Nephron (organoid): ENCODE data around the gene ANGPTL4.

ENCODE experiments used
- H3K27ac Mint-ChIP-seq, 3 experiments: 2 replicates each; pipeline ENCODE4 v1.8.0; 2020; ENCODE audit warnings: mixed read lengths in 3 of 3, mild to moderate bottlenecking in 2 of 3, moderate library complexity in 1 of 3
- H3K27me3 Mint-ChIP-seq: 2 replicates; pipeline ENCODE4 v1.8.0; 2021; ENCODE audit warnings: low read depth, mild to moderate bottlenecking, moderate library complexity, mixed read lengths
- H3K36me3 Mint-ChIP-seq: 2 replicates; pipeline ENCODE4 v1.8.0; 2020; ENCODE audit warnings: low read depth, mixed read lengths
- H3K4me1 Mint-ChIP-seq: 2 replicates; pipeline ENCODE4 v1.8.0; 2020; ENCODE audit warnings: mixed read lengths
- H3K4me3 Mint-ChIP-seq, 3 experiments: 2 replicates each; pipeline ENCODE4 v1.8.0; 2020; ENCODE audit warnings: mild to moderate bottlenecking in 3 of 3, mixed read lengths in 3 of 3, moderate library complexity in 2 of 3
- H3K9me3 Mint-ChIP-seq: 2 replicates; pipeline ENCODE4 v1.8.0; 2020; ENCODE audit warnings: mixed read lengths
- TF ChIP-seq, protein P1 (sequence below), 3 experiments: fragments of 200-600 bp; sonication (generic); IDR thresholded peaks; one replicate each; pipeline ENCODE4 v1.5.0; 2021; ENCODE audit warnings: antibody characterized with exemption in 3 of 3; ENCODE audit not compliant: unreplicated experiment in 3 of 3

Gene ANGPTL4

DNA sequence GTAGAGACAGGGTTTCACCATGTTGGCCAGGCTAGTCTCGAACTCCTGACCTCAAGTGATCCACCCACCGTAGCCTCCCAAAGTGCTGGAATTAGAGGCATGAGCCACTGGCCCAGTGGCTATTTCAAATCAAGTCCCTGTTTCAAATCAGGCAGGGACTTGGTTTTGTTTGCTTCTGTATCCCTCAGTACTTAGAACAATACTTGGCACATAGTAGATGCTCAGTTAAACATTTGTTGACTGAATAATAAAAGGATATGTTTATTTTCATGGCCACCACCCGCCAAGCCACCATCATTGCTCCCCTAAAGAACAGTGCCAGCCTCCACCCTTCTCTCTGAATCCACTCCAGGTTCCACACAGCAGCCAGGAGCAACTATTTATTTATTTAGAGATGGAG lies 38.5 kb upstream of the ANGPTL4 start:
- Mint-ChIP-seq H3K36me3 (peaks cover 6% of the 10 kb centered on the region), H3K9me3 (no peaks in the 10 kb centered on the region), H3K27ac (no peak overlapping the region), H3K4me3 (peak overlapping the region in 1 of 3 experiments; percentile 50), H3K4me1 (peaks cover 13% of the 10 kb centered on the region), H3K27me3 (peaks cover 38% of the 10 kb centered on the region)
- TF ChIP-seq, protein P1, sequence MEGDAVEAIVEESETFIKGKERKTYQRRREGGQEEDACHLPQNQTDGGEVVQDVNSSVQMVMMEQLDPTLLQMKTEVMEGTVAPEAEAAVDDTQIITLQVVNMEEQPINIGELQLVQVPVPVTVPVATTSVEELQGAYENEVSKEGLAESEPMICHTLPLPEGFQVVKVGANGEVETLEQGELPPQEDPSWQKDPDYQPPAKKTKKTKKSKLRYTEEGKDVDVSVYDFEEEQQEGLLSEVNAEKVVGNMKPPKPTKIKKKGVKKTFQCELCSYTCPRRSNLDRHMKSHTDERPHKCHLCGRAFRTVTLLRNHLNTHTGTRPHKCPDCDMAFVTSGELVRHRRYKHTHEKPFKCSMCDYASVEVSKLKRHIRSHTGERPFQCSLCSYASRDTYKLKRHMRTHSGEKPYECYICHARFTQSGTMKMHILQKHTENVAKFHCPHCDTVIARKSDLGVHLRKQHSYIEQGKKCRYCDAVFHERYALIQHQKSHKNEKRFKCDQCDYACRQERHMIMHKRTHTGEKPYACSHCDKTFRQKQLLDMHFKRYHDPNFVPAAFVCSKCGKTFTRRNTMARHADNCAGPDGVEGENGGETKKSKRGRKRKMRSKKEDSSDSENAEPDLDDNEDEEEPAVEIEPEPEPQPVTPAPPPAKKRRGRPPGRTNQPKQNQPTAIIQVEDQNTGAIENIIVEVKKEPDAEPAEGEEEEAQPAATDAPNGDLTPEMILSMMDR (IDR thresholded peaks at IDR 0.05; ENCODE audit: unreplicated experiment in 3 of 3) = no peak

DNA sequence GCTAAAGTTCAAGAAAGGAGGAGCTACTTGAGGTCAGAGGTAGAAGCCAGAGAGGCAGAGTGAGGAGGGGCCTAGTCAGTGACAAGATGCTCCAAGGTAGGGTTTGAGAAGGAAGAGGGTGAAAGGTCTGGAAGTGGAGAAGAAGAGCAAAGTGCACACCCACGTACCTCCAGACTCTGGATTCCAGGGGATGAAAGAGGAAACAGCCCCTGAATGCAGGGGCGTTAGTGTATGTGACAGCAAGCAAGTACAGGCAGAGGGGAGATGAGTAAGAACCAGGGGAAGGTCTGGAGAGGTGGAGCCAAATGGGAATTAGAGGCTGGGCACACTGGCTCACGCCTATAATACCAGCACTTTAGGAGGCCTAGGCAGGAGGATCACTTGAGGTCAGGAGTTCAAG lies 34.0 kb upstream of the ANGPTL4 start:
- Mint-ChIP-seq H3K27me3 (peaks cover 77% of the 10 kb centered on the region), H3K4me1 (no peaks in the 10 kb centered on the region), H3K9me3 (no peaks in the 10 kb centered on the region), H3K4me3 (no peak overlapping the region), H3K27ac (no peak overlapping the region), H3K36me3 (no peaks in the 10 kb centered on the region)
- TF ChIP-seq, protein P1 (IDR thresholded peaks at IDR 0.05; ENCODE audit: unreplicated experiment in 3 of 3) = no peak

DNA sequence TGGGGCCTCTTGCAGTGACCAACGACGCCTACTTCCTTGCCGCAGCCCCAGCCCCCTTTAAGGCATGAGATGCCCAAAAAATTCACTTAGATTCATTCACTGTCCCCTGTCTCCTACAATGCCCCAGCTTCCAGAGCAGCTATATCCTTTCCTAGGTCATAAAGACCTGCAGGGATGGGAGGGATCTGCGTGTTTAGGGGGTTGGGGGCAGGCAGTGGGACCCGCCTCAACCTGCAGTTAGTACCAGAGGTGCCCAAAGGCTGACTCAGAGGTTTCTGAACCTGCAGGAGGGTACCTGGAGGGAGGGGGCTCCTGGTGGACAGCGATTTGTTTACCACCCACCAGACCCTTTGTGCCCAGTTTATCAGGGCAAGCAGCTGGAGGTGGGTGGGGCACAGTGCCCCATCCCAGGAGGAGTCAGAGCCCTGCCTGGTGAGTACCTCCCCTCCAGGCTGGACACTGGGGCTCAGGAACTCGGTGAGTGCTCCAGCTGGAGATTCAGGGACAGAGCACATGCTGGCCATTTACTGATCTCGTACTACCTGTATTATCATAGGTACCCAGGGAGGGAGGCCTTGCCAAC lies 32.6 kb upstream of the ANGPTL4 start:
- H3K27me3 Mint-ChIP-seq = peaks cover 85% of the 10 kb centered on the region
- TF ChIP-seq, protein P1 (IDR thresholded peaks at IDR 0.05; ENCODE audit: unreplicated experiment in 3 of 3) = no peak
- H3K36me3 Mint-ChIP-seq = no peaks in the 10 kb centered on the region
- H3K4me1 Mint-ChIP-seq = no peaks in the 10 kb centered on the region
- H3K27ac Mint-ChIP-seq = no peak overlapping the region
- no peaks in the 10 kb centered on the region for H3K9me3 Mint-ChIP-seq
- H3K4me3 Mint-ChIP-seq = no peak overlapping the region

DNA sequence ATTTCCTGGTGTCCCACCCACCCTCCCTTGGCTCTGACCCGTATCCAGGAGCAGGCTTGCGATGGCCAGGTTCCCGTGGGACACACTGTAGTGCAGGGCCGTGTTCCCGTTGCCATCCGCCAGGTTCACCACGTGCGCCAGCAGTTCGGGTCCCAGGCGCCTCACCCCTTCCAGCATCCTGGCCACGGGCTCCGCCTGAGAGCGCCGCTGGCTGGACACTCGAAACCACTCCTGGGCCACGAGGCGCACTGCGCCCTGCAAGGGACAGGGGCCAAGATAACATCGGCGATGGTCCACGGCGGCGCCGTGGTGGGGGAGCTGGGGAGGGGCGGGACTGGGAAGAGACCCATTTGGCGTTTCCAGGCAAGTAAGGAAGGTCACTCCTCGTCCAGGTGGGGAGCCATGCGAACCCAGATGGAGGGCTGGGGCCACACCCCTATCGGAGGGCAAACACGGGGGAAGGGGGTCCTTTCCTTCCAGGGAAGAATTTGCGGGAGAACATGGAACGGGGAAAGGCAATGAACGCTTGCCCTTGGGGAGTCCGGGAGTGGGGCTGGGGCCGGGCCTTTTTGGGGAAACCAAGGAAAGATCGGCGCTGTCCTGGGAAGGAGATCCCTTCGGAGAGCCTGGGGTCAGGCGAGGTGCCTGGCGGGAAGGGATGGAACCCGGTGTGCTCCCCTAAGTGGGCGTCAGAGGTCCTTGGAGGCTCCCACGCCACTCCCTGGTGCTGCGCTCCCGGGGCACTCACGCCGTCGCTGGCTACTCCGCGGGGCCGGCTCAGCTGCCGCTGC lies 30.8 kb upstream of the ANGPTL4 start:
- no peaks in the 10 kb centered on the region for H3K9me3 Mint-ChIP-seq
- H3K4me3 Mint-ChIP-seq = peak overlapping the region in 1 of 3 experiments; percentile 52
- TF ChIP-seq, protein P1 (IDR thresholded peaks at IDR 0.05; ENCODE audit: unreplicated experiment in 3 of 3) = no peak
- no peaks in the 10 kb centered on the region for H3K36me3 Mint-ChIP-seq
- peaks cover 88% of the 10 kb centered on the region for H3K27me3 Mint-ChIP-seq
- no peaks in the 10 kb centered on the region for H3K4me1 Mint-ChIP-seq
- H3K27ac Mint-ChIP-seq = no peak overlapping the region

DNA sequence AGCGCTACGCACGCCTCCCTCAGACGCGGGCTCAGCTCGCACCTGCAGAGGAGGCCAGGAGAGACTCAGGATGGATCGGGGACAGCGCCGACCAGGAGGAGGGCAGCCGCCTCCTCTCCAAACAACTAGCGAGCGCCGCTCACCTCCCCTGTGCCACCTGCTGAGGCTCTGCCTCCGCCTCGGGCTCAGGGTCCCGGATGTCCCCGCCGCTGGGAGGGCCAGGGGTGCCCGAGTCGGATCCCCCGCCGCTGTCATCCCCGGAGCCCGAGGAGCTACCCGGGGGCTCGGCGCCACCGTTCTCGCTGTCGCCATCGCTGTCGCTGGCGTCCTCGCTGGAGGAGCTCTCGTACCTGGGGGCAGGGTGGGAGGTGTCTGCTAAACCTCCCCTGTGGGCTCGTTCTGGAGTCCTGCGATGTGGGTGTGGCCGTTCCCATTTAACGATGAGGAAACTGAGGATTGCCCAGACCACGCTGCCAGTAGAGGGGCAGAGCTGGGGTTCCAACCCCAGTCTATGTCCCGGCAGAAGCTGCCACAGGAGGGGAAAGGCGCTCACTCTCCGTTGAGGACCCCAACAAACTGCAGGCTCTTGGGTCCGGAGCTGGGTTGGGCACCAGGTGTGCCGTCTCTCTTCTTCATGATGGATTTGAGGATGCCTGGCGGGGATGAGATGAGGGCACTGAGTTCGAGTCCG lies 30.0 kb upstream of the ANGPTL4 start:
- TF ChIP-seq, protein P1 (IDR thresholded peaks at IDR 0.05; ENCODE audit: unreplicated experiment in 3 of 3) = no peak
- H3K9me3 Mint-ChIP-seq = no peaks in the 10 kb centered on the region

More for the DNA sequence above, 30.0 kb upstream of the ANGPTL4 start:
- H3K36me3 Mint-ChIP-seq = no peaks in the 10 kb centered on the region
- H3K27ac Mint-ChIP-seq = no peak overlapping the region
- peaks cover 88% of the 10 kb centered on the region for H3K27me3 Mint-ChIP-seq
- no peaks in the 10 kb centered on the region for H3K4me1 Mint-ChIP-seq
- H3K4me3 Mint-ChIP-seq = peak overlapping the region in 2 of 3 experiments; percentile 32 to 52
